Vagina (tissue), 2 donors: ENCODE data around the gene RBM20. TPM values are rescaled to one million over a fixed set of nuclear protein-coding genes. Genes with fewer than 3 reads are reported as not detected.
A peak's percentile ranks its signal among the peaks of the same experiment; 100 is the strongest.

Experiments
- DNase-seq, 2 donors: peaks; one replicate each; pipeline ENCODE4 v3.0.0-alpha.2; 2017; ENCODE audit errors: extremely low spot score in 2 of 2
- H3K27ac ChIP-seq: fragments of 200-600 bp; sonication (generic); one replicate; pipeline ENCODE4 v1.5.1; 2019
- H3K27me3 ChIP-seq: fragments of 200-600 bp; sonication (generic); one replicate; pipeline ENCODE4 v1.5.1; 2019
- H3K36me3 ChIP-seq, 2 donors: fragments of 200-600 bp; sonication (generic); one replicate each; pipeline ENCODE4 v1.5.1; 2017 to 2019
- H3K4me1 ChIP-seq: fragments of 200-600 bp; sonication (generic); one replicate; pipeline ENCODE4 v1.5.1; 2019
- H3K4me3 ChIP-seq, 2 donors: fragments of 200-600 bp; sonication (generic); 1 replicate in 1 of 2; 2 replicates in 1 of 2; pipeline ENCODE4 v1.5.1; 2016 to 2019
- H3K9me3 ChIP-seq: fragments of 200-600 bp; sonication (generic); one replicate; pipeline ENCODE4 v1.5.1; 2019
- POLR2A ChIP-seq, 2 donors: fragments of 450-650 bp; IDR thresholded peaks; one replicate each; pipeline ENCODE4 v1.6.1; 2017; ENCODE audit warnings: antibody characterized with exemption in 2 of 2, mild to moderate bottlenecking in 2 of 2, moderate library complexity in 2 of 2
- POLR2AphosphoS5 ChIP-seq, 2 donors: sonication (generic); formaldehyde crosslinking; IDR thresholded peaks; one replicate each; pipeline ENCODE4 v1.9.0; 2017; ENCODE audit warnings: antibody characterized with exemption in 2 of 2, mild to moderate bottlenecking in 2 of 2, low read depth in 1 of 2; ENCODE audit not compliant: insufficient read depth in 1 of 2
- intact Hi-C: fragments of 100-400 bp; cut with DNase I; formaldehyde crosslinking; loops from one replicate; pipeline ENCODE4 v1.15.1; 2023
- total RNA-seq: library from RNA; depleted of rRNA; stranded (reverse); fragments of >200 nt; gene quantifications from one replicate; pipeline ENCODE4 v1.2.3, GENCODE V29; 2016
- TF ChIP-seq, protein P1 (sequence below), 3 experiments: fragments of 450-650 bp in 2 of 3; fragments of 200-600 bp in 1 of 3; sonication (generic) in 1 of 3; IDR thresholded peaks; one replicate each; pipeline ENCODE4 v1.5.1; 2017 to 2019; ENCODE audit warnings: antibody characterized with exemption in 3 of 3, mild to moderate bottlenecking in 2 of 3, moderate library complexity in 2 of 3

RBM20 gene
- total RNA-seq, 1 donor from 2014 or later: 5.2 TPM

DNA sequence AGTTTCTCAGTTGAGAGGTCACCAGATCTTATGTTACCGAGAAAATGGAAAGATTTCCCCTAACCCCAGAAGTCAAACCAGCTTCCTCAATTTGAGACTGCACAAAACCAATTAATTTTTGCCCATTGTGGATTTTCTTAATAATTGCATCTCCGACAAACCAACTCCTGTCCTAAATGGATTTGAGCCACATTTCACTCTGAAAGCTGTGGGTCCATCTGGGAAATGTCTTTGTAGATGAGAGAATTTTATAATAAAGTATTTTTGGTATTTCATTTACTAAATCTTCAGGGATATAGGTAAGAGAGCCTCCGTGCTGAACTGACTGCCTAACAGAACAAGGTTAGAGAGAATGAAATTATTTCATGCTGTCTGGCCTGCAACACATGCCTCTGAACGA lies 127.9 kb downstream of the RBM20 start:
- intact Hi-C loops: no loop called here
- no peaks in the 10 kb centered on the region for H3K27me3 ChIP-seq
- no peak overlapping the region for H3K27ac ChIP-seq
- no peak for DNase-seq
- no peak for TF ChIP-seq POLR2A (IDR thresholded peaks at IDR 0.05)
- TF ChIP-seq POLR2AphosphoS5 (IDR thresholded peaks at IDR 0.05; ENCODE audit: insufficient read depth in 1 of 2, low read depth in 1 of 2): no peak
- TF ChIP-seq, protein P1, sequence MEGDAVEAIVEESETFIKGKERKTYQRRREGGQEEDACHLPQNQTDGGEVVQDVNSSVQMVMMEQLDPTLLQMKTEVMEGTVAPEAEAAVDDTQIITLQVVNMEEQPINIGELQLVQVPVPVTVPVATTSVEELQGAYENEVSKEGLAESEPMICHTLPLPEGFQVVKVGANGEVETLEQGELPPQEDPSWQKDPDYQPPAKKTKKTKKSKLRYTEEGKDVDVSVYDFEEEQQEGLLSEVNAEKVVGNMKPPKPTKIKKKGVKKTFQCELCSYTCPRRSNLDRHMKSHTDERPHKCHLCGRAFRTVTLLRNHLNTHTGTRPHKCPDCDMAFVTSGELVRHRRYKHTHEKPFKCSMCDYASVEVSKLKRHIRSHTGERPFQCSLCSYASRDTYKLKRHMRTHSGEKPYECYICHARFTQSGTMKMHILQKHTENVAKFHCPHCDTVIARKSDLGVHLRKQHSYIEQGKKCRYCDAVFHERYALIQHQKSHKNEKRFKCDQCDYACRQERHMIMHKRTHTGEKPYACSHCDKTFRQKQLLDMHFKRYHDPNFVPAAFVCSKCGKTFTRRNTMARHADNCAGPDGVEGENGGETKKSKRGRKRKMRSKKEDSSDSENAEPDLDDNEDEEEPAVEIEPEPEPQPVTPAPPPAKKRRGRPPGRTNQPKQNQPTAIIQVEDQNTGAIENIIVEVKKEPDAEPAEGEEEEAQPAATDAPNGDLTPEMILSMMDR (IDR thresholded peaks at IDR 0.05): no peak
- H3K4me1 ChIP-seq: no peaks in the 10 kb centered on the region
- no peaks in the 10 kb centered on the region for H3K9me3 ChIP-seq
- H3K4me3 ChIP-seq: no peak overlapping the region
- H3K36me3 ChIP-seq: no peaks in the 10 kb centered on the region

DNA sequence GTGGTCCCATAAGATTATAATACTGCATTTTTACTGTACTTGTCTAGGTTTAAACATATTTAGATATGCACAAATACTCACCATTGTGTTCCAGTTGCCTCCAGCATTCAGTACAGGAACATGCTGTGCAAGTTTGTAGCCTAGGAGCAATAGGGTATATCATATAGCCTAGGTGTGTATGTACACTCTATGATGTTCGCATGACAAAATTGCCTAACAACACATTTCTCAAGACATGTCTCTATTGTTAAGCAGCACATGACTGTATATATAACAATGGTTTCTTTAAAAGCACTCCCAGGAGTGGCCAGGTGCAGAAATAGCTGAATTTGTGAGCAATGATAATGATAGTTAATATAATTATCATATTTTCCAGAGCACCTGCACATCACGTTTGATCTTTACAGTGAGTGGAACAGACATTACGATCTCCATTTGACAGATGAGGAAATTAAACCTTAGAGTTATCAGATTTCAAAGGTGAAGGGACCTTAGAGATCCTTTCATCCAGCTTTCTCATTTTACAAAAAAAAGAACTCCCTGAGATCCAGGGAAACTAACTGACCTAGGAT lies 128.4 kb downstream of the RBM20 start:
- Histone ChIP-seq H3K27me3 (no peaks in the 10 kb centered on the region), H3K9me3 (no peaks in the 10 kb centered on the region), H3K36me3 (no peaks in the 10 kb centered on the region), H3K4me1 (no peaks in the 10 kb centered on the region), H3K4me3 (no peak overlapping the region), H3K27ac (no peak overlapping the region)
- no peak for DNase-seq
- intact Hi-C loops: no loop called here
- no peak for TF ChIP-seq POLR2AphosphoS5 (IDR thresholded peaks at IDR 0.05; ENCODE audit: insufficient read depth in 1 of 2, low read depth in 1 of 2)
- no peak for TF ChIP-seq POLR2A (IDR thresholded peaks at IDR 0.05)

DNA sequence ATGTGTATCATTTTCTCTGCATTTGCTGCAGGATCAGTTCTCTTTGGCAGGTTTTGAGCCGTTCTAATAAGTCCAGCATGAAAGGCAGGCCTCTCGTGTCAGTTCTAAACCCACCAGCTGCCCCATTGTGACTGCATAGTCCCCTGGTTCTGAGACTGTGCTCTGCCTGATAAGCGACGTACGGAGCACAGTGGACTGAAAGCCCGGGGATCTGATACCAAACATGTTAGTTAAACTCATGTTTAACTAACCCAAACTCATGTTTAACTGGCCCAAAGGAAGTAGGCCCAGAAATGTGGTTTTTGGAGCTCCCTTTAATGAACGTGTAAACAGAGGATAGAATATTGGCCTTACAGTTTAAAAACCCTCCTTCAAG lies 129.5 kb downstream of the RBM20 start:
- intact Hi-C loops: no loop called here
- Histone ChIP-seq H3K36me3 (no peaks in the 10 kb centered on the region), H3K9me3 (no peaks in the 10 kb centered on the region), H3K27ac (no peak overlapping the region), H3K27me3 (no peaks in the 10 kb centered on the region), H3K4me1 (no peaks in the 10 kb centered on the region), H3K4me3 (no peak overlapping the region)
- TF ChIP-seq POLR2AphosphoS5 (IDR thresholded peaks at IDR 0.05; ENCODE audit: insufficient read depth in 1 of 2, low read depth in 1 of 2): no peak
- TF ChIP-seq, protein P1 (IDR thresholded peaks at IDR 0.05): no peak
- no peak for TF ChIP-seq POLR2A (IDR thresholded peaks at IDR 0.05)
- no peak for DNase-seq

DNA sequence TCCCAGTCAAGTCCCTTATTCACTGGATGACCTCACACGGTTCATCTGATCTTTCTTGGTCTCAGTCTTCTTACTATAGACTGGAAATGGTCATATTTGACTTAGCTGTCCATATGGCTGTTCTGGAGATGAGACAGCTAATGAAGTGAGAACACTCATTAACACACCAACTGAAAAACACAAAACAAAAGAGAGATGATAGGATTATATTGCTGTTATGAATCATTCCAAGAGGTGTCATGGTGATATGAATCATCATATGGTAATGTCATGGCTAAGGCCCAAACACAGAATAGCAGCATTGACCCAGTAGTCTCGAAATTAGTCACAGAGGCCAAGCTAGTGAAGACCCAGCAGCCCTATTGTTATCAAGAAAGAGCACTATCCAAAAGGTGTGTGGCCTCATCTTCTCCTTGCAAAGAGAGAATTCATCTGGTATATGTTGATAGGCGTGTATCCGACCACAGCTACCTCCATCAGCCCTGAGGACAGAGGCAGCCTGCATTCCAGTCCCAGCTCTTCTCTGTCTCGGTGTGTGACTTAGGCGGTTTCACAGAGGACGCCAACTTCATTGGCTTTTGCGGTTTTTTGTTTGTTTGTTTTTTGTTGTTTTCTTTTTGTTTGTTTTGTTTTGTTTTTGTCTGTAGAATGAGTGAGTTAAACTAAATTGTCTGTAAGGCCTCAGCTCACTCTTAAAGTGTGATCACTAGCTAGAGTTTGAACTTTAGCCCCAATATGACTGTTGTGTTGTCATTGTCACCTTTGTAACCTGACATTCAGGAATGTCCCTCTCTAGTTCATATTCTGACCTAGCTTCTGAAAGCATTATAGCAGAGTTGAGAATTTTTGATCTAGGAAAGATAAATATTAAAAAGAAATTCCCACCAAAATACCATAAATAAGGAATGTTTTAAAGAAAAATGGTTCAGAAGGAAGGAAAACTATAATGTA lies 130.2 kb downstream of the RBM20 start:
- intact Hi-C loops: no loop called here
- H3K9me3 ChIP-seq: no peaks in the 10 kb centered on the region
- TF ChIP-seq, protein P1 (IDR thresholded peaks at IDR 0.05): no peak
- TF ChIP-seq POLR2AphosphoS5 (IDR thresholded peaks at IDR 0.05; ENCODE audit: insufficient read depth in 1 of 2, low read depth in 1 of 2): peak in 1 of 2 donors; percentile 8
- no peaks in the 10 kb centered on the region for H3K27me3 ChIP-seq
- H3K4me1 ChIP-seq: no peaks in the 10 kb centered on the region
- H3K27ac ChIP-seq: no peak overlapping the region
- DNase-seq: no peak
- no peak overlapping the region for H3K4me3 ChIP-seq
- no peaks in the 10 kb centered on the region for H3K36me3 ChIP-seq

DNA sequence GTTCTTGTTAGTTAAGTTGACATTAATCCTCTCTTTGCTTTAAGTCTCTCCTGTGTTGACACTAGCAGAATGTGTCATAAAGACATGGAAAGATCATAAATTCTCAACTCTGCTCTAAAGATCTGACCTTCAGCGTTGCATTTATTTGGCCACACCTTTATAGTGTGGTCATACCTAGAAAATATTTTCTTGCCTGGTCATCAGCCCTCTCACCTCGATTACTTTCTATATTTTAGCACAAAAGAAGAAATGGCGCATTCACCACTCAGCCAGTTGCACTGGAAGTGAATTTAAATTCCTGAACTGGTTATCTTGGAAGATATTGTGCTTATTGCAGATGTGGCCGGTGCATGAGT lies 130.9 kb downstream of the RBM20 start:
- Histone ChIP-seq H3K4me1 (no peaks in the 10 kb centered on the region), H3K9me3 (no peaks in the 10 kb centered on the region), H3K27ac (no peak overlapping the region), H3K36me3 (no peaks in the 10 kb centered on the region), H3K27me3 (no peaks in the 10 kb centered on the region), H3K4me3 (no peak overlapping the region)
- DNase-seq: no peak
- TF ChIP-seq POLR2AphosphoS5 (IDR thresholded peaks at IDR 0.05; ENCODE audit: insufficient read depth in 1 of 2, low read depth in 1 of 2) (no peak), POLR2A (IDR thresholded peaks at IDR 0.05) (no peak)
- TF ChIP-seq, protein P1 (IDR thresholded peaks at IDR 0.05): no peak
- intact Hi-C loops: no loop called here
